Measurements from ENCODE around the gene MIEN1. TPM values are rescaled to one million over a fixed set of nuclear protein-coding genes. Genes with fewer than 3 reads are reported as not detected.

The MIEN1 gene
- total RNA-seq, 1 experiment from 2014 or later = 50.8 TPM

- Histone ChIP-seq H4K91ac (ENCODE audit: insufficient read length, low read depth, low read length) (no peak overlapping the region), H3K23me2 (ENCODE audit: insufficient read length, low read depth, low read length, poor library complexity, severe bottlenecking) (no peaks in the 10 kb centered on the region), H2BK20ac (ENCODE audit: low read depth, low read length, poor library complexity, severe bottlenecking) (no peak overlapping the region), H2BK12ac (ENCODE audit: insufficient read length, low read depth, low read length) (no peak overlapping the region), H3K9me3 (ENCODE audit: control insufficient read depth, low read depth, low read length) (no peaks in the 10 kb centered on the region), H4K8ac (replicated peaks; ENCODE audit: insufficient read length, low read depth, low read length) (no peak overlapping the region), H2BK15ac (ENCODE audit: low read depth, low read length) (no peak overlapping the region), H3K18ac (ENCODE audit: insufficient read length, low read depth, low read length) (no peak overlapping the region), H2AK5ac (ENCODE audit: insufficient read length, low read length) (no peak overlapping the region), H3K4me1 (ENCODE audit: insufficient read depth, low read length) (peaks cover 21% of the 10 kb centered on the region; the same call in 1 of the 2 replicates), H3K4me2 (ENCODE audit: insufficient read depth, insufficient read length, low read length) (no peak overlapping the region), H3K14ac (ENCODE audit: insufficient read depth, low read length) (no peak overlapping the region), H4K5ac (ENCODE audit: insufficient read length, low read depth, low read length) (no peak overlapping the region), H2BK120ac (ENCODE audit: low read depth, low read length, poor library complexity, severe bottlenecking) (no peak overlapping the region), H2BK5ac (ENCODE audit: insufficient read length, low read length) (no peak overlapping the region), H4K20me1 (ENCODE audit: control insufficient read depth, insufficient read depth, insufficient read length) (no peaks in the 10 kb centered on the region), H3K79me1 (ENCODE audit: insufficient read depth, low read depth, low read length, poor library complexity, severe bottlenecking) (no peaks in the 10 kb centered on the region), H3K9ac (ENCODE audit: extremely low read depth, insufficient read length, low read length) (no peak overlapping the region), H3T11ph (ENCODE audit: low read length) (no peak overlapping the region), H3K56ac (ENCODE audit: insufficient read length, low read depth, low read length) (no peak overlapping the region), H2AFZ (ENCODE audit: low read length) (no peak overlapping the region), H3K27me3 (ENCODE audit: insufficient read depth, low read length) (no peaks in the 10 kb centered on the region), H3K79me2 (ENCODE audit: insufficient read depth, low read length) (peaks cover 2% of the 10 kb centered on the region; the same call in 1 of the 2 replicates), H3K27ac (ENCODE audit: insufficient read length, low read depth, low read length) (no peak overlapping the region), H3K4ac (ENCODE audit: low read depth, low read length) (no peak overlapping the region), H3K23ac (ENCODE audit: insufficient read length, low read depth, low read length) (no peak overlapping the region)
- WGBS (ENCODE audit: extremely low coverage, insufficient read length, low lambda C conversion rate) = no CpG with 5 or more reads among the region's 2 CpGs
- Mint-ChIP-seq H3K27ac (peak overlapping the region; percentile 57 to 97 (median 96); a peak in 6 of 7 replicates), H3K36me3 (ENCODE audit: insufficient read depth in 1 of 3, low read depth in 3 of 3) (peaks cover 2 to 4% (median 3%) of the 10 kb centered on the region in 3 experiments; a peak in 4 of 7 replicates), H3K27me3 (ENCODE audit: low read depth) (no peaks in the 10 kb centered on the region; the same call in 1 of the 2 replicates), H3K9me3 (no peaks in the 10 kb centered on the region), H3K4me3 (no peak overlapping the region; a peak in 1 of 5 replicates), H3K4me1 (peaks cover 51 to 54% of the 10 kb centered on the region in 2 experiments)
- no peak for TF ChIP-seq CTCF (conservative IDR thresholded peaks at IDR 0.05)
- no peak for DNase-seq
Observed at GRCh38 chr17:39695089-39695474, 35.2 kb downstream of the MIEN1 start.

All from H9 (cell line).